Measurements from ENCODE around the gene TBX10.

Gene TBX10

GRCh38 chr11:67648140-67648795, 8.7 kb upstream of the TBX10 start:
- TF ChIP-seq CTCF (IDR thresholded peaks at IDR 0.05): no peak
- H3K4me1 ChIP-seq (ENCODE audit: control insufficient read depth in 1 of 2, insufficient read depth in 1 of 2, low read depth in 1 of 2, low read length in 1 of 2): peaks cover 4 to 6% of the 10 kb centered on the region in 2 experiments
- H3K36me3 ChIP-seq: no peaks in the 10 kb centered on the region
- no peak overlapping the region for H3K4me3 ChIP-seq (ENCODE audit: low read depth in 1 of 2, low read length in 1 of 2)
- no peaks in the 10 kb centered on the region for H3K9me3 ChIP-seq
- peaks cover 61% of the 10 kb centered on the region for H3K27me3 ChIP-seq
- no peak overlapping the region for H3K27ac ChIP-seq

DNA sequence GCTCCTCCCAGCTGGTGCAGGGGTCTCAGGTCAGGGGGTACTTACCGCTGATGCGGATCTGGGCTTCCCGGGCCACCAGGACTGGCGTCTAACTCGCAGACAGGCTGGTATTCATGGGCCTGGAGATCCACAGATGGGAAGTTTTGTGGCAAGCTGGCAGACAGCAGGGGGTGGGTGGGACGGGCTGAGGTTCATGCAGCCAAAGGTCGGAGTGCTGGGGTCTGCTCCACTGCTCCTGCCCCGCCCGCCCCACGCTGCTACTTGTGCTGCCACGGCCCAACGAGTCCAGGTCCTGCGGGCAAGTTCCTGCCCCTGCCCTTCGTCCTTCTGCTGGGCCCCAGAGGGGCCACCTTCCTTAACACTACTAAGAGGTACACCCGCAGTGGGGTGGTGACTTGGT, 7.9 kb upstream of the TBX10 start:
- Histone ChIP-seq H3K36me3 (no peaks in the 10 kb centered on the region), H3K27me3 (peaks cover 60% of the 10 kb centered on the region), H3K4me1 (ENCODE audit: control insufficient read depth in 1 of 2, insufficient read depth in 1 of 2, low read depth in 1 of 2, low read length in 1 of 2) (peaks cover 4 to 6% of the 10 kb centered on the region in 2 experiments), H3K27ac (no peak overlapping the region), H3K4me3 (ENCODE audit: low read depth in 1 of 2, low read length in 1 of 2) (no peak overlapping the region), H3K9me3 (no peaks in the 10 kb centered on the region)
- no peak for TF ChIP-seq CTCF (IDR thresholded peaks at IDR 0.05)

DNA sequence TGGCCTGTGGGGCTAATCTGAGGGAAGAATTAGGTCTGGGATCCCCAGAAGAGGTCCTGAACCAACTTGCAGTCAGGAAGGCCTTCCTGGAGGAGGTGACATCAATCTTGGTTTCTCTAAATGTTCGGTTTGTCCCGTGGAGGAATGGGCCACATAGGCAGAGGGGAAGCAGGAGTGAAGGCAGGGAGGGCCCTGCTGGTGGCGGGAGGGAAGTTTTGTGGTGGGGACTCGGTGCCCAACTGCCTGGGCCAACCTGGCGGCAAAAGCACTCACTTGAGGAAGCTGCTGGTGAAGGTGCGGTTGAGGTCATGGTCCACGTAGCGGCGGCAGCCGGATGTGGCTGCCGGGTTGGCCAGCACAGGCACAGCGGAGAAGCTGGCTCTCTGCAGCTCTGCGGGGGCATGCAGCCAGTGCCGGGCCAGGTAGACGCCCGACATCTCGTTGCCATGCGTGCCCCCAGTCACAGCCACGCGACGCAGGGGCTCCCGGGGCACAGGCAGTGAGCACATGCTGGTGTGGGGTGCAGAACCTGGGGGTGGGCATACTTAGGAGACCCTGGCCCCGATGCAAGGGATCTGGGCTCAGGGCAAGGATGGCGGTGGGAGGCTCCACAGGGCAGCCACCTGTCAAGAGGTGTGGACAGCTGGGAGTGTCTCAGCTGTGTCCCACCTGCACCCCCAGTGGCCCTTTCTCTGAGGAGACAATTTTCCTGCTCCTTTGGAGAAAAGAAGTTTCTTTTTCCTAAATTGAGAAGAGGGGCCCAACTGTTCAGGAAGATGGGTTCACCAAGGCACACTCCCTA, 7.2 kb upstream of the TBX10 start:
- Histone ChIP-seq H3K9me3 (no peaks in the 10 kb centered on the region), H3K4me1 (ENCODE audit: control insufficient read depth in 1 of 2, insufficient read depth in 1 of 2, low read depth in 1 of 2, low read length in 1 of 2) (peaks cover 4 to 6% of the 10 kb centered on the region in 2 experiments), H3K4me3 (ENCODE audit: low read depth in 1 of 2, low read length in 1 of 2) (no peak overlapping the region), H3K27ac (no peak overlapping the region), H3K27me3 (peaks cover 54% of the 10 kb centered on the region), H3K36me3 (no peaks in the 10 kb centered on the region)
- TF ChIP-seq CTCF (IDR thresholded peaks at IDR 0.05): no peak

DNA sequence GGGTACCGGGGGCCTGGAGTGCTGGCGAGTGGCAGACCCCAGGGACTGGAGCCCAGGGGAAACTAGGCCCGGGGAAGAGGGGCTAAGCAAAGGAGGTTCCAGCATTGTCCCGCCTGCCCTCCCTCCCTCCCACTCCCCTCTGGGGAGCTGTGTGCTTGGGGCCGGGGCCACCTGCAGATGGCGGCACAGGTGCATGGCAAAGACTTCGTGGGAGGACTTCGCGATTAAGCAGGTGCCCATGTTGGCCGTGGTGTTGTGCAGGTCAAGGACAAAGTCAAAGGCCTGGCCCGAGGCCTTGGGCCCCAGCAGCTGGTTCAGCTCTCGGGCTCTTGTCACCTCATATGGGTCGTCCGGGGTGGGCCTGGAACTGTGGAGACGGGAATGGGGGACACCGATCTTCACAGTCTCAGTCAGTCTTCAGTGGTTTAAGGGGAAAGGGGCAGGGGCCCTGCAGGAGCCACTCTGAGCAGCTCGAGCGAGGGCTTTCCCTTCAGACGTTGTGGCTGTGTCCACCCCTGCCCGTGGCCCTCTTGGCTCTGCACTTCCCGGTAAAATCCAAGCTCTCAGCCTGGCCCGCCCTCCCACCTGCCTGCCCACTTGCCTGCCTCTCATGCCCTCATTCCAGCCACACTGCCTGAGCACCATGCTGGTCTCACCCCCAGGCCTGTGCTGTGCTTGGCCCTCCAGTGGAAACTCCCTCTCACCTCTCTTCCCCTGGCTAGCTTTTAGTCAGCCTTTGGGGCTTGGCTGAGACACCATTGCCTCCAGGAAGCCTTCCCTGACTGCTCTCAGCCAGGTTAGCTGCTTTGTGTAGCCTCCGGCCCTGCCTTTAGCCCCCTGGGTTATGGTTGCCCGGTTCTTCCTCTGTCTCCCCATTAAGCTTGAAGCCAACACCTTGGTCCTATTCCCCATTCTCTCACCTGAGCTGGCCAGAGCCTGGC, 6.2 kb upstream of the TBX10 start:
- no peak overlapping the region for H3K27ac ChIP-seq

More for the DNA sequence above, 6.2 kb upstream of the TBX10 start:
- peaks cover 49% of the 10 kb centered on the region for H3K27me3 ChIP-seq
- no peaks in the 10 kb centered on the region for H3K9me3 ChIP-seq
- H3K4me1 ChIP-seq (ENCODE audit: control insufficient read depth in 1 of 2, insufficient read depth in 1 of 2, low read depth in 1 of 2, low read length in 1 of 2): peaks cover 4 to 6% of the 10 kb centered on the region in 2 experiments
- no peak overlapping the region for H3K4me3 ChIP-seq (ENCODE audit: low read depth in 1 of 2, low read length in 1 of 2)
- TF ChIP-seq CTCF (IDR thresholded peaks at IDR 0.05): no peak
- H3K36me3 ChIP-seq: no peaks in the 10 kb centered on the region

Data from neutrophil (primary cell).